OCI-LY3 (cell line): ENCODE measurements around the gene MOV10.

Source experiments
- CTCF ChIP-seq: fragments of 200-600, 300-600 bp; sonication (generic); IDR thresholded peaks from 2 replicates; pipeline ENCODE4 v1.5.1; 2014; ENCODE audit warnings: antibody characterized with exemption, low read length, low read depth
- EZH2phosphoT487 ChIP-seq: fragments of 200-600 bp; shearing (Covaris generic); IDR thresholded peaks from 2 replicates; pipeline ENCODE4 v1.6.1; 2018; ENCODE audit warnings: antibody characterized with exemption, mixed run types, low read depth

GRCh38 chr1:112638110-112638428, 36.4 kb upstream of the MOV10 start:
- TF ChIP-seq CTCF, result no peak
- no peak for TF ChIP-seq EZH2phosphoT487
